Measurements from ENCODE around the gene FSD1.
A peak's percentile ranks its signal among the peaks of the same experiment; 100 is the strongest.

FSD1 gene

DNA sequence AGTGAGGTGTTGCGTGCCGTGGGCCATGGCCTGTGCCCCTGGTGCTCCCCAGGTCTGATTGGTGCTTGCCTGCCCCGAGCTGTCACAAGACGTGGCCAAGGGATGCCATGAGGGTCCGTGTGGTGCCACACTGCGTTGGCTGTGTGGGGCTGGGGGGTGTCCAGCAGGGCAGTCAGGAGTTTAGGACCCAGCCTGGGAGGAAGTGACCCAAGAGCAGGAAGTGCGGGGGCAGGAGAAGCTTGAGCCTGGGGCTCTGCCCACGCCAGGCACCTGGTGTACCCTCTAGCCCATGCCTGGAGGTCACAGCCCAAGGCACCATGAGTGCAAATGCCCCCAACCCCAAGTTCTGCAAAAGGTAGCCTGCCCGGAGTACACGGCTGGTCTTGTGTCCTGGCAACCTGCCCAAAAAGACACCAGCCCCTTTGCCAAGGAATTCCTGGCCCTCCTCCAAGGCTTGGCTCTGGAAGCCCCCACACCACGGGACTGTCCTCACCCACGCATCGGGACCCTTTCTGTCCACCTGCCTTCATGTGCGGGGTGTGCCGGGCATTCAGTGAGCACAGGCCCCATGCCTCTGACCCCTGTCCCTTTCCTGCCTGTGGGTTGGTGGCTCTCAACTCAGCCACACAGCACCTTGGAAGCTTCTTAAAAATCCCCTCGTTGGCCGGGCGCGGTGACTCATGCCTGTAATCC is 63.9 kb downstream of the FSD1 start:
- in situ Hi-C loops (cut with MboI; ENCODE audit: low pct_unique_long_range_greater_than_20kb, low sequenced_read_pairs, unreplicated experiment): no loop called here
- DNase-seq (ENCODE audit: low spot score): no peak

GRCh38 chr19:4369109-4369887 is 64.9 kb downstream of the FSD1 start:
- DNase-seq (ENCODE audit: low spot score): peak; percentile 80
- TF ChIP-seq, protein P1, sequence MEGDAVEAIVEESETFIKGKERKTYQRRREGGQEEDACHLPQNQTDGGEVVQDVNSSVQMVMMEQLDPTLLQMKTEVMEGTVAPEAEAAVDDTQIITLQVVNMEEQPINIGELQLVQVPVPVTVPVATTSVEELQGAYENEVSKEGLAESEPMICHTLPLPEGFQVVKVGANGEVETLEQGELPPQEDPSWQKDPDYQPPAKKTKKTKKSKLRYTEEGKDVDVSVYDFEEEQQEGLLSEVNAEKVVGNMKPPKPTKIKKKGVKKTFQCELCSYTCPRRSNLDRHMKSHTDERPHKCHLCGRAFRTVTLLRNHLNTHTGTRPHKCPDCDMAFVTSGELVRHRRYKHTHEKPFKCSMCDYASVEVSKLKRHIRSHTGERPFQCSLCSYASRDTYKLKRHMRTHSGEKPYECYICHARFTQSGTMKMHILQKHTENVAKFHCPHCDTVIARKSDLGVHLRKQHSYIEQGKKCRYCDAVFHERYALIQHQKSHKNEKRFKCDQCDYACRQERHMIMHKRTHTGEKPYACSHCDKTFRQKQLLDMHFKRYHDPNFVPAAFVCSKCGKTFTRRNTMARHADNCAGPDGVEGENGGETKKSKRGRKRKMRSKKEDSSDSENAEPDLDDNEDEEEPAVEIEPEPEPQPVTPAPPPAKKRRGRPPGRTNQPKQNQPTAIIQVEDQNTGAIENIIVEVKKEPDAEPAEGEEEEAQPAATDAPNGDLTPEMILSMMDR (IDR thresholded peaks at IDR 0.05; ENCODE audit: extremely low read depth, insufficient read depth, missing control alignments): no peak
- in situ Hi-C loops (cut with MboI; ENCODE audit: low pct_unique_long_range_greater_than_20kb, low sequenced_read_pairs, unreplicated experiment): no loop called here

More for the DNA sequence above, 63.9 kb downstream of the FSD1 start:
- TF ChIP-seq, protein P1 (IDR thresholded peaks at IDR 0.05; ENCODE audit: extremely low read depth, insufficient read depth, missing control alignments): no peak

DNA sequence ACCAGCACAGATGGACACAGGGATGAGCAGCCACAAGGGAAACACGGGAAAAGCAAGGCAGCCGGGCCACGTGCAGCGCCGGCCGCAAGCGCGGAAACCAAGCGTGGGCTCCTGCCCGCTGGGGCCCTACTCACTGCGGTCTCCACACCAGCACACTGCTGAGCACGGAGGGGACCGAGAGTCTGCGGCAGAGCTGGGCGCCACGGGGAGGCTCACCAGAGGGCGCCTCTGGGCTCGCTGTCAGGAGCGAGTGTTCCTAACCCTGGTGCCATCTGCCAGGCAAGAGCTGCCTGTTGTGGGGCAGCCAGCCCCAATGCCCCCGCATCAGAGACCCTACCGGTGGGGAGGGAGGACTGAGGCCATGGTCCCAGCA is 65.5 kb downstream of the FSD1 start:
- TF ChIP-seq, protein P1 (IDR thresholded peaks at IDR 0.05; ENCODE audit: extremely low read depth, insufficient read depth, missing control alignments): peak; percentile 83
- DNase-seq (ENCODE audit: low spot score): peak; percentile 73
- in situ Hi-C loops (cut with MboI; ENCODE audit: low pct_unique_long_range_greater_than_20kb, low sequenced_read_pairs, unreplicated experiment): no loop called here

DNA sequence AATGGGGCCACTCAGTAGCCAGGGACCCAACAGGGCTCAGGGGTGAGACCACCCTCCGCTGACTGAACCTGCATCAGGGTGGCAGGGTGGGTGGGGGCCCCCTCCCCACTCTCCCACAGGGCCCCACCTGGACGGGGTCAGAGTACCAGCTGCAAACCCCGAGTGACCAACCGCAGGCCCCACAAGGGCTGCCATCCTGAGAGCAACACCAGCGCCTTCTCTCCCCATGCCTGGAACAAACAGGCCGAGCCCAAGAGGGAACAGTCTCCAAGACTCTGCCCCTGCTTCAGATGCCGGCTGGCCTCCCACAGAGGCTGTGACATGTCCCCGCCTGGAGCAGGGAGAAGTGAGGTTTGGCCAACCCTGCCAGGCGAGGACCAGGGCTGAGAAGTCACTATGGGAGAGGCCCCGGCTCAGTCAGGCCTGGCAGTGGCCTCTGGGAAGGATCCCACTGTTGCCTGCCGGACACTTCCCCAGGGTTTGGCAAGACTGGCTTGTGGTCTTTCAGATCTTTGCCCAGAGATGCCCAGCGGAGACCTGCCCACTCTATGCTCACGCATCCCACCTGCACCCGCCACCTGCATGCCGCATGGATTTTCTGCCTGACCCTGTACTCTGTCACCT is 66.1 kb downstream of the FSD1 start:
- in situ Hi-C loops (cut with MboI; ENCODE audit: low pct_unique_long_range_greater_than_20kb, low sequenced_read_pairs, unreplicated experiment): no loop called here
- no peak for DNase-seq (ENCODE audit: low spot score)
- TF ChIP-seq, protein P1 (IDR thresholded peaks at IDR 0.05; ENCODE audit: extremely low read depth, insufficient read depth, missing control alignments): no peak

- TF ChIP-seq, protein P1 (IDR thresholded peaks at IDR 0.05; ENCODE audit: extremely low read depth, insufficient read depth, missing control alignments): no peak
- DNase-seq (ENCODE audit: low spot score): no peak
- in situ Hi-C loops (cut with MboI; ENCODE audit: low pct_unique_long_range_greater_than_20kb, low sequenced_read_pairs, unreplicated experiment): no loop called here
Observed at GRCh38 chr19:4371247-4372164, 67.1 kb downstream of the FSD1 start.
